ENCODE data around the gene HSFX4. TPM values are rescaled to one million over a fixed set of nuclear protein-coding genes. Genes with fewer than 3 reads are reported as not detected.
A peak's percentile ranks its signal among the peaks of the same experiment; 100 is the strongest.

The HSFX4 gene
- total and polyA plus RNA-seq, 2 of the 13 experiments (the other 11 are each of a cell fraction or from before 2014, with no cell fraction given): not detected

- TF ChIP-seq ATF2 (CRISPR knock-in tag; IDR thresholded peaks at IDR 0.05): peak; percentile 64; the same call in 1 of the 2 replicates
- TF ChIP-seq ATF5 (CRISPR knock-in tag; IDR thresholded peaks at IDR 0.05; ENCODE audit: low read depth): no peak
- TF ChIP-seq ZNF780A (CRISPR knock-in tag; IDR thresholded peaks at IDR 0.05): no peak
- peak; percentile 50; the same call in 1 of the 2 replicates for TF ChIP-seq ZGPAT (CRISPR knock-in tag; IDR thresholded peaks at IDR 0.05)
- peak; percentile 89 for TF ChIP-seq ATF1 (CRISPR knock-in tag; IDR thresholded peaks at IDR 0.05)
- no peak; the same call in 1 of the 2 replicates for TF ChIP-seq ZHX2 (IDR thresholded peaks at IDR 0.05; ENCODE audit: low read depth)
- no peak for TF ChIP-seq ZHX2 (CRISPR knock-in tag; IDR thresholded peaks at IDR 0.05; ENCODE audit: borderline replicate concordance)
- TF ChIP-seq GABPA (IDR thresholded peaks at IDR 0.05; ENCODE audit: low read depth, low read length): peak; percentile 58
- peak; percentile 85 for TF ChIP-seq GABPA (CRISPR knock-in tag; IDR thresholded peaks at IDR 0.05; ENCODE audit: low read depth)
- TF ChIP-seq ZSCAN9 (CRISPR knock-in tag; IDR thresholded peaks at IDR 0.05; ENCODE audit: borderline replicate concordance): no peak
- TF ChIP-seq HDAC2 (CRISPR knock-in tag; IDR thresholded peaks at IDR 0.05): peak; percentile 43; the same call in 1 of the 2 replicates
- no peak for TF ChIP-seq NFAT5 (CRISPR knock-in tag; IDR thresholded peaks at IDR 0.05)
Observed at GRCh38 chrX:149938427-149938880, 9.1 kb downstream of the HSFX4 start, which contains the start of gene EOLA2 (continued).

All from HepG2 (cell line).